ENCODE measurements around the gene GOLT1B.

GOLT1B gene

DNA sequence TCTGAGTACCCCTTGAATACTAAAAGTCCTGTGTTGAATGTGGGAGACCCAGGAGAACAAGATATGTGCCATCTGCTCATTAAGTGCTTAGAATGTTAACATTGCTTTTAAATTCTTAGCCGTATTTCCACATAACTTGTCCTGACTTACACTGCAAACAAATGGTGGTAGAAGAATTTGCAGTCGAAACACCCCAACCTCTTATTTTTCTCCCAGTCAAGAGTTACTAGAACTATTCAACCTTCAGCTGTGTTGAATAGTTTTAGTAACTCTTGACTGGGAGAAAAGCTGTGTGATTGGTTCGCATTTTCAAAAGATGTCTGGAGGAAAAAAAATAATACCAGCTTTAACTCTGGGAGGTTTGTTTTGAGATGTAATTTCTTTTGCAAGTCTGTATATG, 16.9 kb downstream of the GOLT1B start:
- no peak for DNase-seq
- intact Hi-C loops (cut with DNase I) = no loop called here

DNA sequence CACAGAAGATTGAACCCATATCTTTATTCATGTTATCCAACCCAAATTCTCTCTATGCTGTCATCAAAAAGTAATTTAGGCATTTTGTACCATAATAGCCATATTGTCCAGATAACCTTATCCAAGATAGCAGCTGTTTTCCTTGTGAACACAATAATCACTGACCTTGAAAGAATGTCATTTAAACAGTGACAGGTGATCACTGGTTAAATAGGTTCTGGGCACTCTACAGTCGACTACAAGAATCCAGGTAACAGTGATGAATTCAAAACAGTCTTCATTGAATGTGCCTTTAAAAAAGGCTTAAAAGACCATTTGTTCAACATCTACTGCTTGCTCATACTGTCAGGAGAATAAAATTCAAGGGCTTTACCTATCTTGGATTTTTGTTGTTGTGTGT, 20.0 kb downstream of the GOLT1B start:
- intact Hi-C loops (cut with DNase I) = no loop called here
- no peak for DNase-seq

DNA sequence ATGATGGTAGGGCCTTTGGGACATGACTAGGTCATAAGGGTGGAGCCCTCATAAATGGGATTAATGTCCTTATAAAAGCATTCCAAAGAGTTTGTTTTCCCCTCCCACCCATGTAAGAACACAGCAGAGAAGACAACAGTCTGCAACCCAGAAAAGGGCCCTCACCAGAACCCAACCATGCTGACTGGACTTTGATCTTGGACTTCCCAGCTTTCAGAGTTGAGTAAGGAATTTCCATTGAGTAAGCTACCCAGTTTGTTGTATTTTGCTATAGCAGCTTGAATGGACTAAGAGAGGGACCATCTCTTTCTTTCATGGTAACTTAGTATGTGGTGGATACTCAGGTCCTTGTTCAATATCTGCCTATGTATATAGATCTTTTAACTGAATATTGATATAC, 21.6 kb downstream of the GOLT1B start:
- intact Hi-C loops (cut with DNase I) = no loop called here
- DNase-seq = no peak

DNA sequence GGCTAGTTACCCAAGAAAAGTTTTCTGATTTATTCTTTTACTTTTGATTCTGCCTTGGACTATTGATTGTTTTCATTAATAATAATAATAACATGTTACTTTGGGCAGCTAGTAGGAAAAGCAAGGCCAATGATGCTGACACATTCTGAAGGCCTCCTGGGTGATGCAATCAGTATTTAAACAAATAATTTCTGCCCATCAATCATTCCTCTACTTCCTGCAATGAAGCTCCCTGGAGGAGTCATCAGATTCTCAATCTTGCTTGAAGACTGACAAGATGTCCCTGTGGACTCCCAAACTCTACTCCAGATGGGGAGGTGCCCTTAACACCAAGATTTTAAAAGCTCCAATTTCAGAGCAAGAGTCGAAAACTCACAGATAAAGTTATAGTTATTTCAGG, 24.5 kb downstream of the GOLT1B start, which contains the start of gene SPX:
SPX (plus strand) TSS at position 244 of the 400 bp plus-strand sequence. CDS start 177 bp downstream, outside the sequence.
- DNase-seq = no peak
- intact Hi-C loops (cut with DNase I) = no loop called here

DNA sequence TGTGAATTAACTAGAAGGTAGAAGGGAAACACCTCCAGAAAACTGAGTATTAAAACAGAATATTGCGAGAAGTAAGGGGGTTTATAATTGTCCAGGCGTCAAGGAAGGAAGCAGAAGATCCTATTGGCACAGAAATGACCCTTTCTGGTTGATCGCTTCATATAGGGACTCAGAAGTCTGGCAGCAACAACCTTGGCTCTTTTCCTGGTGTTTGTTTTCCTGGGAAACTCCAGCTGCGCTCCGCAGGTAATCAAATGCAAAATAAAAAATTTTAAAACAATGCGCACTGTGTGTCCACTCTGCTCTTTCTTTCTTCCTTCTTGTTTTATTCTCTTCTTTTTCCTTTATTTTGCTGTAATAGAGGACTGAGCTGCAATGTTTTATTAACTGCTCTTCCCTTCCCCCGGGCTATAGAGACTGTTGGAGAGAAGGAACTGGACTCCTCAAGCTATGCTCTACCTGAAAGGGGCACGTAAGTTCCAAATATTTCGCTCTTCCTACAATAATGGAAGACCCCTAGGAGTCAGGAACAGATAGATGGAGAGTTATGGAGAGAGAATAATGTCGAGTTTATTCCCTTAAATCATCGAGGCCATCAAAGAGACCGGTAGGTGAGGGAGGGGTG, 25.2 kb downstream of the GOLT1B start:
- intact Hi-C loops (cut with DNase I) = no loop called here
- DNase-seq = no peak

DNA sequence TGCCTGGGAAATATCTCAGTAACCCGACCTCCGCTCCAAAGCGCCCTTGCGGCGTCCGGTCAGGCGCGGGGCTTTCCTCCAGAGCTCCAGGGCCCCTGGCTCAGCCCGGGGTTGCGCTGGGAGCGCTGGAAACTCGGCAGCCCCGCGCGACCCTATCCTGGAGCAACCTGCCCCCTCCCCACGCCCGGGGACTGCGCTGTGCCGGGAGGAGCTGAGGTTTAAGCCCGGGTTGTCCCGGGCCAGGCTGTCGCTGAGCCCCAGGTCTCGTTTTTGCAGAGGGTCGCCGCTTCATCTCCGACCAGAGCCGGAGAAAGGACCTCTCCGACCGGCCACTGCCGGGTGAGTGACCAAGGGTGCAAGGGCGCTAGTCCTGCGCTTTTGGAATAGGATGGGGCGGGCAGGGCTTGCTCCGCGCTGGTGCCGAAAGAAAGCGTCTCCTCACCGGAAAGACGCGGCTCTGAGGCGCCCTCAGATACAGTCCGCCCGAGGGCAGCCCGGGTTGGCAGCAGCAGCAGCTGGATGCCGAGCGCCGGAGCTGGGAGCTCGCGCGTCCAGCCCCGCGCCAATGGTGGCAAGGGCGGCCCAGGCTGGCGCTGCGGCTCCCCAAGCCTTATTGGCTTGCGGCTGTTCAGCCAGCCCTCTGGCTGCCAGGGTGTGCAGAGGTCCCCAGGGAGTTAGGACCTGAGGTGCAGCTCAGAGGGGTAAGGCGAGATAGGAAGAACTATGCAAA, 26.0 kb downstream of the GOLT1B start:
- DNase-seq = peak; percentile 37 to 95 (median 62)
- intact Hi-C loops (cut with DNase I) = no loop called here

DNA sequence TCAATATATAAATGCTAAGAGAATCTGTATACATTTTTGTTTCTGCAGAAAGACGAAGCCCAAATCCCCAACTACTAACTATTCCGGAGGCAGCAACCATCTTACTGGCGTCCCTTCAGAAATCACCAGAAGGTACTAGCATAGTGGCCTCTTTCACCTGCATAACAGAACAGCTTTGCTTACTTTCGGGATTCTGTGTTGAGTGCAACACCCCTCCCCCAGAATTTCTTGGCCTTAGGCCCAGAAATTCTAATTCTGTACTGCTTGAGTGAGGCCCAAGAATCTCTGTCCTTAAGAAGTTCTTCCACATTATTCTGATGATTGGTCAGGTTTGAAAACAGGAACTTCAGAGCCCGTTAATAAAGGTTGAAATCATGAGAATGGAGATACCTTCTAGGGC, 27.4 kb downstream of the GOLT1B start:
- intact Hi-C loops (cut with DNase I) = no loop called here
- DNase-seq = no peak

DNA sequence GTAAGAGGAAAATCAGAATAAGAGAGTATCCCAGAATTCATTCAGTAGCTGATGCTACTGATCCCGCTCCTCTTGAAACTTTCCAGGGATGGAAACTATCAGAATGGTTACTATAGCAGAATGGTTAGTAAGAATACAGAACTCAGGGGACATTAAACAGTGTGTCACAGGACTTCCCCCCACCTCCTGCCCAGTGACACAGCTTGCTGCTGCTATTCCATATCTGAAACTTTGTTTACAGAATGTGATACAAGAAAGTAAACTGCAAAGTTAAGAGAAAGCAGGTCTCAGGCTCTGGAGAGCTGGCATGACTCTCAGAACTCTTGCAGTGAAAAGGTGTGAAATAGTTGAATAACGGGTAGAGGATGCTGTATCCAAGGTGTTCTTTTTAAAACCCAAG, 27.9 kb downstream of the GOLT1B start:
- intact Hi-C loops (cut with DNase I) = no loop called here
- DNase-seq = no peak

- intact Hi-C loops (cut with DNase I) = no loop called here
- DNase-seq = no peak
Measured at GRCh38 chr12:21538061-21538653, 36.6 kb downstream of the GOLT1B start.

- DNase-seq = no peak
- intact Hi-C loops (cut with DNase I) = no loop called here
Measured at GRCh38 chr12:21539797-21540196, 38.2 kb downstream of the GOLT1B start.

DNA sequence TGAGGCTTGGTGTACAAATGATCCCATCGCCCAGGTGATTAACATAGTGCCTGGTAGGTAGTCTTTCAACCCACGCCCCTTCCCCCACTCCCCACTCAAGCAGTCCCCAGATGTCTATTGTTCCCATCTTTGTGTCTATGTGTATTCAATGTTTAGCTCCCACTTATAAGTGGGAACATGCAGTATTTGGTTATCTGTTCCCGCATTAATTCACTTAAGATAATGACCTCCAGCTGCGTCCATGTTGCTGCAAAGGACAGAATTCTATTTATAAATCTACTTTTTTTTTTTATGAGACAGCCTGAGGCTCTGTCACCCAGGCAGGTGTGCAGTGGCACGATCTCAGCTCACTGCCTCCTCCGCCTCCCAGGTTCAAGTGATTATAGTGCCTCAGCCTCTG, 40.2 kb downstream of the GOLT1B start:
- DNase-seq = no peak
- intact Hi-C loops (cut with DNase I) = no loop called here

DNA sequence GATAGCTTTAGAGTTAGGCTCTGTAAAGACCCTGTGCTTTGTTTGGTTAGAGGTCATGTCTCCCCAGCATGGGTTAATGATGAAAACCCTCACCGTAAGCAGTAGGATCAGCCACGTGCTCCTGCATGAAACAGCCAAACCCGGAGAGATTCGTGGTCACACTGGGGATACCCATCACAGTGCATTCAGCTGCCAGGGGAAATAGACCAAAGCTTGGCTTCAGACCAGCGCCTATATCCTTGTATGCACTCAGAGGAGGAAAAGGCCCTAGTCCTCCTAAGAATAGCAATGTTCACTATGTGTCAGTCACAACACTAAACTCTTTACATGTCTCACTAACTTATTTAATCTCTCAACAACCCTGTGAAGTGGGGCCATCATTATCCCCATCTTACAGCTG, 40.8 kb downstream of the GOLT1B start:
- intact Hi-C loops (cut with DNase I) = no loop called here
- no peak for DNase-seq

DNA sequence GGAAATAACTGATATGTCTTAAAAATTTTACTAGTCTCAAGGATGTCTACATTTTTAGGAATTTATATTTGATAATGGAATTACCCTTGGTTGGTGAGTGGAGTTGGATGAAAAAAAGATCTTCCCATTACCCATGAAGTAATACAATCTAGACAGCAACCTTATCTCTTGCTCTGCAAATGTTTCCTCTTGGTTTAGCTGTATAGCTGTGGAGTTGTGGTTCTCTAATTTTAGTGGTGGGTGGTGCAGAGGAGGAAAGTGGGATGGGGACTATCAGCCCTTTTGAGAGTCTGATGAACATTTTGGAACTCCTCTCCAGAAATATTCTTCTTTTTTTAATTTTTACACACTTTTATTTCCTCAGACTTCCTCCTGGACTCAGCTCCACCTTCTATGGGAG, 41.6 kb downstream of the GOLT1B start:
- intact Hi-C loops (cut with DNase I) = no loop called here
- DNase-seq = no peak

- no peak for DNase-seq
- intact Hi-C loops (cut with DNase I) = no loop called here
Measured at GRCh38 chr12:21545557-21545956, 44.0 kb downstream of the GOLT1B start.

DNA sequence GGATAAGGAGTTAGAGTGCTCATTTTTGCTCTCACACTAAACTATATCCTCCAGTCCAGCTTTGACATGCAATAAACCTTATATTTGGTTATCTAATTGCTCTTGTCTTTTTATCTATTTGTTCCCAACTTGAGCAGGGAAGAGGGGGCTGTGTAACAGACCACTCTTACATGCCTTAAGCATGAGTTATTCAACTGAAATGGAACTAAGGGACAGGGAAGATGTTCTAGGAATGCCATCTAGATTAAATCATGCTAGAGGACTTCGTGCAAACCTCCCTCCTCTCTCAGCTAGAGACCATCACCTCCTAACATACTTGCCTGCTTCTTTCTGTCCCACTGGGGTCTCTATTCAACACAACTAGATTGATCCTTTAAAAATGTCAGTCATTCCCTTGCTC, 45.1 kb downstream of the GOLT1B start:
- no peak for DNase-seq
- intact Hi-C loops (cut with DNase I) = no loop called here

GRCh38 chr12:21547437-21547836, 45.8 kb downstream of the GOLT1B start:
- no peak for DNase-seq
- intact Hi-C loops (cut with DNase I) = no loop called here

DNA sequence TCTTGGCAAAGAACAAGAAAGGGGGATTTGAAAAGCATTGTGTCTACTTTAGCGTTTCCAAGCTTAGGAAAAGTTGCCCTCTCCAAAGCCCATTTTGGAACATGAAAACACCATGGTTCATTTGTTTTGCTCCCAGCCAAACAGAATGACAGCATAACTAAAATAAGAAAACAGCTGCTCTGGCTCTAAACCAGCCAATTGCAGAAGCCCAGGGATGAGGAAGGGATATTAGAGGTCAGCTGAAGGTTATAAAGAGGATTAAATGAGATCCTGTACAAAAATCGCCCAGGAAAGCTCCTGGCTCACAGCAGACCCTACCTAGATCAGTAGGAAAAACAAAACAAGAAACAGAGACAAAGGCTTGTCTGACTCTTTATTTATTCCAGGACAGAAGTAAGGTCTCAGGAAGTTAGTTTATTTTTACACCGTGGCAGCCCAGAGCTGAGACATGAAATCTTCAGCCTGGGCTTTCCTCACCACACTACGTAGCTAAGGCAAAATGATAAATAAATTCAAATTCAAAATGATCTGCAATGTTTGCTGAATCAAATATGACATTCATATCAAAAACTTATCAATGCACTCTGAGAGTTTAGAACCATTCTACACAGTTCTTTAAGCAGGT, 50.4 kb downstream of the GOLT1B start:
- intact Hi-C loops (cut with DNase I) = no loop called here
- DNase-seq = no peak

DNA sequence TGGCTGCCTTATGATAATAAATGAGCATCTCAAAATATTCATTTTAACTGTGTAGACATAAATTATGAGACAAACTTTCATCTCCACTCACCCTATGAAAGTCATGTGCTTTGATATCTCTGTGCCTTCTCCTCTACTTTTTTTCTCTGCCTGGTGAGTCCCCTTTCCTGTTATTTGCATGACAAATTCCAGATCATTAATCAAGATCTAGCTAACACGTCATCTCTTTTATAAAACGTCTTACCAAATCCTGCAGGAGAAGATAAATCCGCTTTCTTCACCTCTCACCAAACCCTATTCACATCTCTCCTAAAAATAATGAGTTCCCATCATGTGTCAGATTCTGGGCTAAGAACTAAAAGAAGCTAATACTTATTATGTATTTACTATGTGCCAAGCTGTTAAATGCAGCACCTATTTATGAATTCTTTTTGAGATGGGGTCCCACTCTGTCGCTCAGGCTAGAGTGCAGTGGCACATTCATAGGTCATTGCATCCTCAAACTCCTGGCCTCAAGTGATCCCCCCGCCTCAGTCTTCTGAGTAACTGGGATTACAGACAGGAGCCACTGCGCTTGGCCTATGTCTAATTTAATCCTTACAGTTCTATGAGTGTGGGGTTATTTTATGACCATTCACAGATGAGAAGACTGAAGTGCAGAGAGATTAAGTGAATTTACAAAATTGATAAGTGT, 51.2 kb downstream of the GOLT1B start:
- intact Hi-C loops (cut with DNase I) = no loop called here
- no peak for DNase-seq

DNA sequence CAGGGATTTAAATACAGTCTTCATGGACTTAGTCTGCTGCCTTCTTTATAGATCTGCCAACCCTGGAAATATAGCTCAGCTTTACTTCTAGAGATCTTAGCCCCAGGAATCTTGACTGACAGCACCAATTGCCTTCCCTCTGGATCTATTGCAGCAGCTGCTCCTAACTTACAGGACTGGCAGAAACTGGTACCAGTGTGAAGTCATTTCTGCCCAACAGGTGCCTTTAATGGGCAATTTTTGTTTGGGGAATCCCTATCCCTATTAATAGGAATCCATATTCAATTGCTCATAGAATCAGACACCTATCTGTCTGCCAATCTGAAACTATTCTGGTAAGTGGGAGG, 51.7 kb downstream of the GOLT1B start:
- intact Hi-C loops (cut with DNase I) = no loop called here
- DNase-seq = no peak

- no peak for DNase-seq
- intact Hi-C loops (cut with DNase I) = no loop called here
Measured at GRCh38 chr12:21558100-21558679, 56.6 kb downstream of the GOLT1B start.

Data from posterior cingulate gyrus (tissue), 11 donors.